PC-3 (cell line): ENCODE data around the gene DHCR24. TPM values are rescaled to one million over a fixed set of nuclear protein-coding genes. Genes with fewer than 3 reads are reported as not detected.

ENCODE experiments used
- ATAC-seq: fragments of 200-7000 bp; cut with Tn5 transposase; 2 replicates; pipeline ENCODE4 v1.9.1; 2020; ENCODE audit warnings: mild to moderate bottlenecking, moderate library complexity
- BruUV-seq: library from RNA; stranded (reverse); fragments of 400-500 nt; replicated peaks from 2 replicates; lab custom pipeline; 2021; lab: Mats Ljungman, UMichigan
- CTCF ChIA-PET: fragments of 300-600 bp; sonication (Branson Sonifier 250); formaldehyde crosslinking; loops from one replicate; lab custom pipeline; 2022; ENCODE audit warnings: antibody characterized with exemption; lab: Charles Lee
- POLR2A ChIA-PET: fragments of 300-600 bp; sonication (Branson Sonifier 250); formaldehyde crosslinking; loops from one replicate; lab custom pipeline; 2022; ENCODE audit warnings: antibody characterized with exemption; ENCODE audit not compliant: unreplicated experiment; lab: Charles Lee
- DNase-seq: peaks from one replicate; pipeline ENCODE4 v3.0.0-alpha.2; 2015
- H2AFZ ChIP-seq: fragments of 300-600 bp; sonication (generic); 2 replicates; pipeline ENCODE4 v1.6.0; 2016; ENCODE audit warnings: antibody characterized with exemption, low read length
- H3F3A ChIP-seq: fragments of 300-600 bp; sonication (generic); one replicate; pipeline ENCODE4 v1.6.0; 2017; ENCODE audit warnings: antibody characterized with exemption, low read length, control low read depth, mild to moderate bottlenecking; ENCODE audit not compliant: unreplicated experiment
- H3K27ac ChIP-seq: fragments of 300-600 bp; sonication (generic); 2 replicates; pipeline ENCODE4 v1.5.1; 2016; ENCODE audit warnings: mild to moderate bottlenecking, low read length
- H3K27me3 ChIP-seq: fragments of 300-600 bp; sonication (generic); 2 replicates; pipeline ENCODE4 v1.6.1; 2016; ENCODE audit warnings: low read length, mixed read lengths
- H3K36me3 ChIP-seq: fragments of 300-600 bp; sonication (generic); 2 replicates; pipeline ENCODE4 v1.6.1; 2016; ENCODE audit warnings: low read depth, mixed run types, low read length, mixed read lengths
- H3K4me1 ChIP-seq: fragments of 300-600 bp; sonication (generic); 2 replicates; pipeline ENCODE4 v1.5.1; 2016; ENCODE audit warnings: low read length; ENCODE audit not compliant: insufficient read depth
- H3K4me2 ChIP-seq: fragments of 300-600 bp; sonication (generic); 2 replicates; pipeline ENCODE4 v1.6.0; 2016; ENCODE audit warnings: low read length
- H3K4me3 ChIP-seq: fragments of 300-600 bp; sonication (generic); 2 replicates; pipeline ENCODE4 v1.5.1; 2016; ENCODE audit warnings: mild to moderate bottlenecking, low read length, mixed read lengths
- H3K79me2 ChIP-seq: fragments of 300-600 bp; sonication (generic); 2 replicates; pipeline ENCODE4 v1.6.1; 2017; ENCODE audit warnings: low read length, mixed read lengths
- H3K9ac ChIP-seq: fragments of 300-600 bp; sonication (generic); 2 replicates; pipeline ENCODE4 v1.6.0; 2016; ENCODE audit warnings: mild to moderate bottlenecking, low read length
- H3K9me2 ChIP-seq: fragments of 300-600 bp; sonication (generic); replicated peaks from 2 replicates; pipeline ENCODE4 v1.6.1; 2016; ENCODE audit warnings: mixed run types, low read length, mixed read lengths
- H3K9me3 ChIP-seq: fragments of 300-600 bp; sonication (generic); 2 replicates; pipeline ENCODE4 v1.6.1; 2016; ENCODE audit warnings: low read length, mixed read lengths
- H4K20me1 ChIP-seq: fragments of 300-600 bp; sonication (generic); 2 replicates; pipeline ENCODE4 v1.6.1; 2016; ENCODE audit warnings: low read length, mixed read lengths
- CTCF ChIP-seq: fragments of 300-600 bp; sonication (generic); conservative IDR thresholded peaks from 2 replicates; pipeline ENCODE4 v1.5.1; 2017; ENCODE audit warnings: antibody characterized with exemption, low read depth, mild to moderate bottlenecking, low read length
- EZH2 ChIP-seq: fragments of 300-600 bp; sonication (generic); IDR thresholded peaks from one replicate; pipeline ENCODE4 v1.6.1; 2017; ENCODE audit warnings: antibody characterized with exemption, mild to moderate bottlenecking, low read length; ENCODE audit not compliant: unreplicated experiment
- EZH2phosphoT487 ChIP-seq: fragments of 300-600 bp; sonication (generic); IDR thresholded peaks from 2 replicates; pipeline ENCODE4 v1.6.1; 2018; ENCODE audit warnings: mild to moderate bottlenecking, antibody characterized with exemption, low read length, borderline replicate concordance
- intact Hi-C: fragments of 100-400 bp; cut with micrococcal nuclease; formaldehyde crosslinking; loops from 2 replicates; pipeline ENCODE4 v1.9.0; 2023
- total RNA-seq: library from RNA; depleted of rRNA; stranded (reverse); fragments of >200 nt; gene quantifications from 2 replicates; pipeline ENCODE4 v1.2.3, GENCODE V29; 2014

Gene DHCR24
- total RNA-seq, 1 experiment from 2014 or later, result 166 TPM

GRCh38 chr1:54870869-54871268, 16.1 kb downstream of the DHCR24 start:
- Histone ChIP-seq H3K4me1 (peaks cover 38% of the 10 kb centered on the region), H3F3A (peaks cover 13% of the 10 kb centered on the region), H3K27ac (no peak overlapping the region), H3K79me2 (0 out of 2 replicates have a peak, but pooled peaks cover 8% of the 10 kb centered on the region), H3K9me2 (no peaks in the 10 kb centered on the region), H3K9ac (no peak overlapping the region), H3K27me3 (no peaks in the 10 kb centered on the region), H3K4me3 (no peak overlapping the region), H2AFZ (no peak overlapping the region), H4K20me1 (peaks cover 5% of the 10 kb centered on the region; the same call in 1 of the 2 replicates), H3K9me3 (no peaks in the 10 kb centered on the region), H3K36me3 (peaks cover 70% of the 10 kb centered on the region), H3K4me2 (no peak overlapping the region)
- CTCF ChIA-PET, result no interaction called here
- no peak for ATAC-seq
- no TSS peak for BruUV-seq
- no peak for DNase-seq
- intact Hi-C loops, result loop anchor here (10.0 kb wide), 1 partner anchor 134 kb away; no protein-coding TSS in a partner anchor
- no peak for TF ChIP-seq EZH2phosphoT487
- no peak for TF ChIP-seq CTCF
- TF ChIP-seq EZH2, result no peak
- POLR2A ChIA-PET, result no interaction called here

- no TSS peak for BruUV-seq
- TF ChIP-seq EZH2phosphoT487 (no peak), EZH2 (no peak), CTCF (no peak)
- H3K9me3 ChIP-seq, result no peaks in the 10 kb centered on the region
- H4K20me1 ChIP-seq, result no peaks in the 10 kb centered on the region
- no peaks in the 10 kb centered on the region for H3K9me2 ChIP-seq
- ChIA-PET POLR2A (no interaction called here), CTCF (no interaction called here)
- peak overlapping the region; percentile 9; the same call in 1 of the 2 replicates for H3K9ac ChIP-seq
- H3K79me2 ChIP-seq, result 0 out of 2 replicates have a peak, but pooled peaks cover 6% of the 10 kb centered on the region
- no peak overlapping the region for H3K4me3 ChIP-seq
- peaks cover 2% of the 10 kb centered on the region for H3F3A ChIP-seq
- no peaks in the 10 kb centered on the region for H3K27me3 ChIP-seq
- peak; percentile 67 for DNase-seq
- H3K27ac ChIP-seq, result peak overlapping the region; percentile 76
- peaks cover 22% of the 10 kb centered on the region for H3K4me1 ChIP-seq
- H3K36me3 ChIP-seq, result peaks cover 73% of the 10 kb centered on the region
- intact Hi-C loops, result no loop called here
- H3K4me2 ChIP-seq, result no peak overlapping the region; the same call in 1 of the 2 replicates
- ATAC-seq, result peak; percentile 81
- H2AFZ ChIP-seq, result no peak overlapping the region
Observed at GRCh38 chr1:54869173-54869851, 17.7 kb downstream of the DHCR24 start.

- no peak for TF ChIP-seq EZH2phosphoT487
- TF ChIP-seq CTCF, result no peak
- no peak for TF ChIP-seq EZH2
- no peaks in the 10 kb centered on the region for H3K79me2 ChIP-seq
- ChIA-PET POLR2A (no interaction called here), CTCF (interaction anchor here (0.6 kb wide), 1 partner anchor 12 kb away, joined by 4 read pairs; no protein-coding TSS in a partner anchor)
- H3K4me1 ChIP-seq, result peaks cover 14% of the 10 kb centered on the region
- no peak overlapping the region for H3K4me2 ChIP-seq
- H4K20me1 ChIP-seq, result no peaks in the 10 kb centered on the region
- H3K36me3 ChIP-seq, result peaks cover 74% of the 10 kb centered on the region
- DNase-seq (no peak), ATAC-seq (no peak)
- H3K4me3 ChIP-seq, result no peak overlapping the region
- no peak overlapping the region for H3K27ac ChIP-seq
- H3K9me3 ChIP-seq, result no peaks in the 10 kb centered on the region
- H3K27me3 ChIP-seq, result no peaks in the 10 kb centered on the region
- intact Hi-C loops, result no loop called here
- H3K9me2 ChIP-seq, result no peaks in the 10 kb centered on the region
- no peak overlapping the region for H2AFZ ChIP-seq
- H3K9ac ChIP-seq, result no peak overlapping the region
- H3F3A ChIP-seq, result no peaks in the 10 kb centered on the region
- no TSS peak for BruUV-seq
Observed at GRCh38 chr1:54867717-54868057, 19.3 kb downstream of the DHCR24 start.
